Sigmoid colon (tissue), 7 donors: Measurements from ENCODE around the gene MRPS11. TPM values are rescaled to one million over a fixed set of nuclear protein-coding genes. Genes with fewer than 3 reads are reported as not detected.

Source experiments
- DNase-seq: peaks from one replicate; pipeline ENCODE4 v3.0.0-alpha.2; 2019
- H3K27ac ChIP-seq, 4 donors: fragments of 200-600 bp; sonication (generic); one replicate each; pipeline ENCODE4 v1.5.1; 2016 to 2019; ENCODE audit warnings: mild to moderate bottlenecking in 1 of 4
- H3K27me3 ChIP-seq, 3 donors: fragments of 200-600 bp; sonication (generic); one replicate each; pipeline ENCODE4 v1.5.1; 2019; ENCODE audit warnings: mild to moderate bottlenecking in 1 of 3
- H3K36me3 ChIP-seq, 4 donors: fragments of 200-600 bp; sonication (generic); one replicate each; pipeline ENCODE4 v1.5.1; 2016 to 2019
- H3K4me1 ChIP-seq, 4 donors: fragments of 200-600 bp; sonication (generic); one replicate each; pipeline ENCODE4 v1.5.1; 2017 to 2019
- H3K4me3 ChIP-seq, 4 donors: fragments of 200-600 bp; sonication (generic); one replicate each; pipeline ENCODE4 v1.5.1; 2017 to 2019; ENCODE audit warnings: mild to moderate bottlenecking in 2 of 4, moderate library complexity in 1 of 4
- H3K9me3 ChIP-seq, 4 donors: fragments of 200-600 bp in 3 of 4; sonication (generic) in 3 of 4; one replicate each; pipeline versions ENCODE4 v1.5.1 to v1.6.1; 2013 to 2019
- EP300 ChIP-seq, 4 donors: sonication (generic); formaldehyde crosslinking; IDR thresholded peaks; one replicate each; pipeline ENCODE4 v1.6.1; 2017; ENCODE audit warnings: antibody characterized with exemption in 4 of 4
- POLR2A ChIP-seq, 2 donors: fragments of 450-650 bp; IDR thresholded peaks; one replicate each; pipeline ENCODE4 v1.6.1; 2016; ENCODE audit warnings: antibody characterized with exemption in 2 of 2, mild to moderate bottlenecking in 2 of 2, moderate library complexity in 2 of 2
- POLR2AphosphoS5 ChIP-seq, 4 donors: sonication (generic); formaldehyde crosslinking; IDR thresholded peaks; one replicate each; pipeline ENCODE4 v1.6.1; 2017; ENCODE audit warnings: antibody characterized with exemption in 4 of 4
- WGBS, 2 donors: extraction: QIAGEN DNeasy Blood & Tissue Kit; methylation state at CpG; one replicate each; pipeline ENCODE4 v1.1.7; 2013; 5-methylcytosine and 5-hydroxymethylcytosine counted together
- intact Hi-C: fragments of 100-400 bp; cut with DNase I; formaldehyde crosslinking; loops from one replicate; pipeline ENCODE4 v1.15.1; 2023
- polyA plus RNA-seq, 3 donors: library from polyadenylated mRNA; stranded (reverse); fragments of 200-250 nt; gene quantifications; one replicate each; pipeline ENCODE4 v1.2.3, GENCODE V29; 2013
- total RNA-seq, 4 donors: library from RNA; depleted of rRNA; stranded (reverse); fragments of >200 nt; gene quantifications; one replicate each; pipeline ENCODE4 v1.1.0, GENCODE V29; 2016
- TF ChIP-seq, protein P1 (sequence below), 4 experiments: fragments of 450-650 bp in 3 of 4; fragments of 200-600 bp in 1 of 4; IDR thresholded peaks; one replicate each; pipeline ENCODE4 v1.5.1; 2016 to 2019; ENCODE audit warnings: antibody characterized with exemption in 4 of 4, mild to moderate bottlenecking in 3 of 4, moderate library complexity in 2 of 4
- donor health status: healthy with polysubstance abuse.
- donor health status: Bipolar disorder and iron deficiency.
- donor health status: healthy.

The MRPS11 gene
- total and polyA plus RNA-seq, 7 donors, result 18.8 to 84.6 (median 46.0) TPM

DNA sequence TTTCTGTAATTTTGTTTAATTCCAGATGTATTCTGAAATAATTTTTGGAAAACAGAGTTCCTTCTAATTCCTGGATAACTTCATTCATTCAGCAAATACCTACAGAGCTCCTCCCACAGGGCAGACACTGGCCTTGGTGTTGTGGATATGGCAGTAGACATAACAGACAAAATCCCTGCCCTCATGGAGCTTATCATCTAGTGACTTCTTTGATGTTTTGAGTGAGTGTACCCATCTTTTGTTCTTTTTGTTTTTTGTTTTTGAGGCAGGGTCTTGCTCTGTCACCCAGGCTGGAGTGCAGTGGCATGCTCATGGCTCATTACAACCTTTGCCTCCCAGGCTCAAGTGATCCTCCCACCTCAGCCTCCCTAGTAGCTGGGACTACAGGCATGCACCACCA is 57.9 kb downstream of the MRPS11 start:
- TF ChIP-seq POLR2A (IDR thresholded peaks at IDR 0.05), result no peak
- no peak for TF ChIP-seq POLR2AphosphoS5 (IDR thresholded peaks at IDR 0.05)
- TF ChIP-seq EP300 (IDR thresholded peaks at IDR 0.05), result no peak
- TF ChIP-seq, protein P1, sequence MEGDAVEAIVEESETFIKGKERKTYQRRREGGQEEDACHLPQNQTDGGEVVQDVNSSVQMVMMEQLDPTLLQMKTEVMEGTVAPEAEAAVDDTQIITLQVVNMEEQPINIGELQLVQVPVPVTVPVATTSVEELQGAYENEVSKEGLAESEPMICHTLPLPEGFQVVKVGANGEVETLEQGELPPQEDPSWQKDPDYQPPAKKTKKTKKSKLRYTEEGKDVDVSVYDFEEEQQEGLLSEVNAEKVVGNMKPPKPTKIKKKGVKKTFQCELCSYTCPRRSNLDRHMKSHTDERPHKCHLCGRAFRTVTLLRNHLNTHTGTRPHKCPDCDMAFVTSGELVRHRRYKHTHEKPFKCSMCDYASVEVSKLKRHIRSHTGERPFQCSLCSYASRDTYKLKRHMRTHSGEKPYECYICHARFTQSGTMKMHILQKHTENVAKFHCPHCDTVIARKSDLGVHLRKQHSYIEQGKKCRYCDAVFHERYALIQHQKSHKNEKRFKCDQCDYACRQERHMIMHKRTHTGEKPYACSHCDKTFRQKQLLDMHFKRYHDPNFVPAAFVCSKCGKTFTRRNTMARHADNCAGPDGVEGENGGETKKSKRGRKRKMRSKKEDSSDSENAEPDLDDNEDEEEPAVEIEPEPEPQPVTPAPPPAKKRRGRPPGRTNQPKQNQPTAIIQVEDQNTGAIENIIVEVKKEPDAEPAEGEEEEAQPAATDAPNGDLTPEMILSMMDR (IDR thresholded peaks at IDR 0.05), result no peak

DNA sequence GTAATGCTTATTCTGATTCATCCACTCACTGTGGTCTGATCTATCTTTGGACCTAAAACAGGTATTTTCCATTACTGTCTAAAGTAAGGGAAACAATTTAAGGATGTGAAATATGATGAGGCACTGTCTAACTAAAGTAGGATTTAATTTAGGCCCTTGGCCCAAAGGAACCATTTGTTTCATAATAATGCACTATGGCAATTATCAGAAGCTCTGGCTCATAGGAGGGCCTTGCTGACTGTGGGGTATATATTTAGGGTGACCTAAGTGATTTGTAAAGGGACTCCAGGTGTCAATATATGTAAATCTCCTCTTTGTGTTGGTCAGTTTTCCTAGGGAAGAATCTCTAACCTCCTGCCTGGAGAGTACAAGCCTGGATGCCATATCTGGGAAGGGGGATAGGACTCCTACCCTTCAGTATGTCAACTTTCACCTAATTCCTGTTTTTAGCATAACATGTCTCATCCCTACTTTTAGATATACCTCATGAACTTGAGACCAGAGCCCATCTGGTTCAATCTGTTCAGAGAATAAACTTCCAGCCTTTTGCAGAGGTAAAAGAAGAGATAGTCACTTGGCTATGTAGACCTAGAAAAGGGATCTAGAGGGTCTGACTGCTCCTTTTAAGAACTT is 58.9 kb downstream of the MRPS11 start:
- Histone ChIP-seq H3K27me3 (no peaks in the 10 kb centered on the region), H3K27ac (no peak overlapping the region), H3K36me3 (peaks cover 0 to 44% (median 26%) of the 10 kb centered on the region in 4 donors), H3K4me1 (no peaks in the 10 kb centered on the region), H3K4me3 (no peak overlapping the region), H3K9me3 (no peaks in the 10 kb centered on the region)
- TF ChIP-seq EP300 (IDR thresholded peaks at IDR 0.05), result no peak
- TF ChIP-seq POLR2AphosphoS5 (IDR thresholded peaks at IDR 0.05), result no peak
- TF ChIP-seq, protein P1 (IDR thresholded peaks at IDR 0.05), result no peak
- no peak for TF ChIP-seq POLR2A (IDR thresholded peaks at IDR 0.05)
- DNase-seq, result no peak
- intact Hi-C loops, result no loop called here

More for the DNA sequence above, 57.9 kb downstream of the MRPS11 start:
- intact Hi-C loops, result no loop called here
- Histone ChIP-seq H3K9me3 (no peaks in the 10 kb centered on the region), H3K36me3 (peaks cover 0 to 34% (median 17%) of the 10 kb centered on the region in 4 donors), H3K4me3 (no peak overlapping the region), H3K27me3 (no peaks in the 10 kb centered on the region), H3K27ac (no peak overlapping the region), H3K4me1 (no peaks in the 10 kb centered on the region)
- DNase-seq, result no peak

DNA sequence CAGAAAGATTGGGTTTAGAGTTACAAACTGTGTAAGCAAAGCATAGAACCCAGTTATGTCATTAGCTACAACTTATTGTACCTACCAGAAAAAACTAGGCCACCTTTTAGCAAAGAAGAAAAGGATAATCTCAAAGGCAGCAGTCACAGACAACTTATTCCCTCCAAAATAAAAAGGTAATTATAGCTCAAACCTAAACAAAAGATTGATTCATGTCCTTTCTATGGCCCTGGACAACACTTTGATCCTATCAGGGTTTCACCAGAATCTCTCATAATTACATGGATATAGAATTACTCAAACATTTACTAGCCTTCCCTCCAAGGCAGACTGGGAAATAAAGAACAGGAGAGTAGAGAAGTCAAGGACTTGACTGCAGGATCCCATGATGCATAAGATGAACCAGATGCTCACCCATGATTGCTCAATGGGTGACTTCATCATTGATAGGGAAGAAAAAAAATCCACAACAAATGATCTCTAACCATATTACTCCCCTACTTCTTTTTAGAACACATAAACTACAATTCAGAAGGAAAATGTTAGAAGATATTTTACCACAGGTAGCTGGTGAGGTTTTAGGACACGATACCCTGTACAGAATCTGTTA is 61.6 kb downstream of the MRPS11 start:
- intact Hi-C loops, result no loop called here
- H3K36me3 ChIP-seq, result peaks cover 0 to 51% (median 26%) of the 10 kb centered on the region in 4 donors

More for the DNA sequence above, 61.6 kb downstream of the MRPS11 start:
- no peak for DNase-seq
- WGBS, 2 donors, result 97 to 98% methylated on average over 1 of the region's 1 CpG
- Histone ChIP-seq H3K27ac (no peak overlapping the region), H3K4me1 (no peaks in the 10 kb centered on the region), H3K9me3 (no peaks in the 10 kb centered on the region), H3K4me3 (no peak overlapping the region), H3K27me3 (no peaks in the 10 kb centered on the region)
- no peak for TF ChIP-seq POLR2A (IDR thresholded peaks at IDR 0.05)
- TF ChIP-seq, protein P1 (IDR thresholded peaks at IDR 0.05), result no peak
- TF ChIP-seq POLR2AphosphoS5 (IDR thresholded peaks at IDR 0.05), result no peak
- no peak for TF ChIP-seq EP300 (IDR thresholded peaks at IDR 0.05)

Other genes starting within 250 kb of the MRPS11 start
- 10 to 100 TPM in 1 of 4 donors, 1 to 10 TPM in 3; 3.3 to 13.0 (median 3.8) TPM for gene NTRK3, start 211.0 kb upstream of the MRPS11 start, total RNA-seq
- 1 to 10 TPM in 1 of 3 donors, not detected in 2; 1.1 TPM for gene NTRK3, start 211.0 kb upstream of the MRPS11 start, polyA plus RNA-seq
- gene MRPL46, start 320 bp upstream of the MRPS11 start, total RNA-seq, result 10 to 100 TPM; 15.9 to 46.6 (median 33.3) TPM
- gene MRPL46, start 320 bp upstream of the MRPS11 start, polyA plus RNA-seq, result 10 to 100 TPM; 36.0 to 53.6 (median 45.8) TPM
- 10 to 100 TPM in 1 of 4 donors, 1 to 10 TPM in 3; 7.4 to 13.0 (median 8.8) TPM for gene DET1, start 79.0 kb downstream of the MRPS11 start, total RNA-seq
- 1 to 10 TPM; 2.4 to 3.6 (median 2.8) TPM for gene DET1, start 79.0 kb downstream of the MRPS11 start, polyA plus RNA-seq
- gene AEN, start 153.6 kb downstream of the MRPS11 start, total RNA-seq, result 10 to 100 TPM in 2 of 4 donors, 1 to 10 TPM in 2; 5.8 to 18.3 (median 9.4) TPM
- gene AEN, start 153.6 kb downstream of the MRPS11 start, polyA plus RNA-seq, result 10 to 100 TPM in 1 of 3 donors, 1 to 10 TPM in 2; 4.2 to 19.7 (median 8.8) TPM
- 10 to 100 TPM in 1 of 4 donors, 1 to 10 TPM in 3; 1.9 to 20.1 (median 6.4) TPM for gene ISG20, start 171.3 kb downstream of the MRPS11 start, total RNA-seq
- 100 to 1,000 TPM in 2 of 3 donors, 10 to 100 TPM in 1; 70.9 to 177 (median 153) TPM for gene ISG20, start 171.3 kb downstream of the MRPS11 start, polyA plus RNA-seq